HepG2 (cell line): ENCODE data around the gene WSB2.

Experiments used
- GABPB1 ChIP-seq: IDR thresholded peaks from 2 replicates; pipeline ENCODE4 v1.6.1; 2016; ENCODE audit warnings: mild to moderate bottlenecking, missing genetic modification reagents, moderate library complexity, missing compliant biosample characterization
- MXI1 ChIP-seq: IDR thresholded peaks from 3 replicates; pipeline ENCODE4 v1.6.1; 2012; ENCODE audit warnings: low read depth, low read length, inconsistent platforms, borderline replicate concordance
- POLR2A ChIP-seq, 2 experiments: IDR thresholded peaks; 2 replicates each; pipeline ENCODE4 v1.6.1; 2011; ENCODE audit warnings: low read depth in 2 of 2, low read length in 2 of 2, mild to moderate bottlenecking in 1 of 2, moderate library complexity in 1 of 2; ENCODE audit not compliant: insufficient read depth in 1 of 2
- SP1 ChIP-seq, 2 experiments: fragments of 450-650 bp in 1 of 2; sonication (generic) in 1 of 2; formaldehyde crosslinking in 1 of 2; IDR thresholded peaks; 2 replicates each; pipeline versions ENCODE4 v1.4.0 to v1.6.1; 2016 to 2020; ENCODE audit warnings: missing genetic modification reagents in 1 of 2
- STAT6 ChIP-seq: sonication (generic); formaldehyde crosslinking; IDR thresholded peaks from 2 replicates; pipeline ENCODE4 v1.4.0; 2020; ENCODE audit warnings: missing genetic modification reagents, mild to moderate bottlenecking, borderline replicate concordance
- ZNF609 ChIP-seq: sonication (generic); formaldehyde crosslinking; IDR thresholded peaks from 2 replicates; pipeline ENCODE4 v1.4.0; 2020; ENCODE audit warnings: mild to moderate bottlenecking, missing genetic modification reagents, borderline replicate concordance

GRCh38 chr12:118063576-118064391 is 2.8 kb upstream of the WSB2 start:
- TF ChIP-seq STAT6 (CRISPR knock-in tag) (no peak), POLR2A (IDR thresholded peaks at IDR 0.05; ENCODE audit: insufficient read depth in 1 of 2, low read depth in 2 of 2, low read length in 2 of 2) (peak in 1 of 2 experiments; percentile 29; a peak in 1 of 4 replicates), GABPB1 (no peak), MXI1 (no peak), SP1 (IDR thresholded peaks at IDR 0.05) (no peak), SP1 (CRISPR knock-in tag; IDR thresholded peaks at IDR 0.05) (no peak), ZNF609 (CRISPR knock-in tag) (peak; percentile 44; the same call in 1 of the 2 replicates)
